Choroid plexus epithelial cell (primary cell): ENCODE measurements around the gene LDHAL6B.
A peak's percentile ranks its signal among the peaks of the same experiment; 100 is the strongest.

Experiments
- DNase-seq: peaks from one replicate; pipeline ENCODE4 v3.0.0-alpha.2; 2010; ENCODE audit warnings: low read depth
- H3K4me3 ChIP-seq: 2 replicates; pipeline ENCODE4 v1.5.1; 2011; ENCODE audit warnings: low read depth, mild to moderate bottlenecking, control low read depth, low read length, moderate library complexity
- CTCF ChIP-seq: conservative IDR thresholded peaks from 2 replicates; pipeline ENCODE4 v1.5.1; 2011; ENCODE audit warnings: low read depth, mild to moderate bottlenecking, control low read depth, inconsistent platforms, low read length, moderate library complexity

Gene LDHAL6B

GRCh38 chr15:59190291-59190690, 16.4 kb upstream of the LDHAL6B start:
- no peak for DNase-seq
- H3K4me3 ChIP-seq, result no peak overlapping the region
- TF ChIP-seq CTCF, result no peak

DNA sequence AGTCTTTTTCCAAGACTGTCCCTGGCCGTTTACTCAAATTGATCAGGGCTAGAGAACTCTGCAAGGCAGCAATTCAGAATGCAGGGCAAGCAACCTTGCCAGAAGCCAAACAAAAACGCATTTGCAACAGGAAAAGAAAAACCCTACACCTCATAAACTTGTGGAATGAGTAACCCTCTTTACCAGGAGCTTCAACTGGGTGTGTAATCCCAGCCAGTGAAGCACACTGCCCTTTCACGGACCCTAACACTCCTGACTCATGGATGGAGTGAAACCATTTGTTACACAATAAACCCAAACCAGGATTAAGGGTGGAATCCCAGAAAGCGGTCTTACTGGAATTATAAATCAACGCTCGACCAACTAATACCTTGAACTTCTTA, 14.8 kb upstream of the LDHAL6B start:
- no peak for TF ChIP-seq CTCF
- no peak overlapping the region for H3K4me3 ChIP-seq
- DNase-seq, result peak; percentile 82

GRCh38 chr15:59194639-59195325, 11.9 kb upstream of the LDHAL6B start:
- DNase-seq, result no peak
- H3K4me3 ChIP-seq, result no peak overlapping the region
- TF ChIP-seq CTCF, result no peak

DNA sequence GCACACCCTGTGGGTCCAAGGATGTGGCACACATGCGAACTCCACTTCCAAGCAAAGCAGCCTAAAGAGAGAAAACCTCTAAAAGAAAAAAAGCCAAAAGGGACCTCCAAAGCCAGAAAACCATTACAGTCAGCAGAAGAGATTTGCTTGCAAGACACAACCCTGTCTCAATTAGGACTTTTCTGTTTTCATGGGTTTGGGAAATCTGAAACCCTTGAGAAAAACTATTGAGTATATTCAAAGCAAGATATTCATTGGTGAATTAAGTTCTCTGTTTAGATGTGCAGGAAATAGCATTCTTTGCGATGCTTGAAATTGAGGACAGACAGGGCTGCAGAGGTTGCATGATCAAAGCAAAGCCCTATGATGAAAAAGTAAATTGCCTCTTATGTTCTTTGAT, 10.2 kb upstream of the LDHAL6B start:
- no peak overlapping the region for H3K4me3 ChIP-seq
- no peak for DNase-seq

GRCh38 chr15:59197454-59197853, 9.2 kb upstream of the LDHAL6B start:
- no peak overlapping the region for H3K4me3 ChIP-seq
- no peak for TF ChIP-seq CTCF

More for the DNA sequence above, 10.2 kb upstream of the LDHAL6B start:
- no peak for TF ChIP-seq CTCF

GRCh38 chr15:59199626-59200465, 6.8 kb upstream of the LDHAL6B start:
- no peak overlapping the region for H3K4me3 ChIP-seq
- DNase-seq, result peak; percentile 70
- TF ChIP-seq CTCF, result no peak

More at GRCh38 chr15:59197454-59197853, 9.2 kb upstream of the LDHAL6B start:
- no peak for DNase-seq
